GM10266 (cell line): ENCODE measurements around the gene LBHD1.
A peak's percentile ranks its signal among the peaks of the same experiment; 100 is the strongest.

Experiments used
- DNase-seq: peaks from one replicate; pipeline ENCODE4 v3.0.0; 2012; ENCODE audit errors: extremely low spot score
- CTCF ChIP-seq: IDR thresholded peaks from 2 replicates; pipeline ENCODE4 v1.5.1; 2012; ENCODE audit warnings: mild to moderate bottlenecking, low read depth; ENCODE audit not compliant: control insufficient read depth, insufficient read depth; ENCODE audit errors: missing control alignments

The LBHD1 gene

GRCh38 chr11:62647609-62648005, 24.5 kb downstream of the LBHD1 start:
- no peak for DNase-seq
- TF ChIP-seq CTCF, result no peak

- no peak for TF ChIP-seq CTCF
These were observed 25.1 kb downstream of the LBHD1 start for GRCh38 chr11:62646825-62647608.

GRCh38 chr11:62645946-62646824, 25.9 kb downstream of the LBHD1 start, which contains the start of gene GANAB:
GANAB (minus strand) TSS chr11:62646613; CDS start chr11:62646599, 14 bp downstream.
- DNase-seq, result peak; percentile 99
- TF ChIP-seq CTCF, result no peak

More at GRCh38 chr11:62646825-62647608, 25.1 kb downstream of the LBHD1 start:
- DNase-seq, result no peak

- no peak for DNase-seq
- TF ChIP-seq CTCF, result no peak
These were observed 26.5 kb downstream of the LBHD1 start for GRCh38 chr11:62645671-62645945.

GRCh38 chr11:62644220-62644619, 27.8 kb downstream of the LBHD1 start:
- no peak for DNase-seq

GRCh38 chr11:62632492-62632891, 39.6 kb downstream of the LBHD1 start:
- DNase-seq, result no peak
- no peak for TF ChIP-seq CTCF

More at GRCh38 chr11:62644220-62644619, 27.8 kb downstream of the LBHD1 start:
- TF ChIP-seq CTCF, result no peak

- no peak for TF ChIP-seq CTCF
- no peak for DNase-seq
These were observed 44.4 kb downstream of the LBHD1 start for GRCh38 chr11:62627713-62628112.
